OCI-LY3 (cell line): ENCODE data around the gene RNF13.

ENCODE experiments used
- H2AFZ ChIP-seq: fragments of 200-600, 300-600 bp; shearing (Covaris generic); 2 replicates; pipeline ENCODE4 v1.6.0; 2014; ENCODE audit warnings: antibody characterized with exemption, low read depth, low read length
- H3K27ac ChIP-seq: fragments of 200-600, 300-600 bp; sonication (generic); 2 replicates; pipeline ENCODE4 v1.5.1; 2014; ENCODE audit warnings: mild to moderate bottlenecking, low read length, moderate library complexity, mixed read lengths
- H3K27me3 ChIP-seq: fragments of 200-600, 300-600 bp; sonication (generic); 2 replicates; pipeline ENCODE4 v1.6.1; 2014; ENCODE audit warnings: low read depth, low read length, mixed read lengths
- H3K36me3 ChIP-seq: fragments of 200-600, 300-600 bp; sonication (generic); replicated peaks from 2 replicates; pipeline ENCODE3; 2014; ENCODE audit warnings: low read depth, low read length, mixed read lengths
- H3K4me1 ChIP-seq: fragments of 300-600, 200-600 bp; sonication (generic); 2 replicates; pipeline ENCODE4 v1.6.1; 2014; ENCODE audit warnings: low read length, mixed read lengths
- H3K4me2 ChIP-seq: fragments of 200-600, 300-600 bp; sonication (generic); 2 replicates; pipeline ENCODE4 v1.6.1; 2014; ENCODE audit warnings: low read length, mixed read lengths
- H3K4me3 ChIP-seq: fragments of 300-600, 200-600 bp; sonication (generic); 2 replicates; pipeline ENCODE4 v1.5.1; 2014; ENCODE audit warnings: antibody characterized with exemption, mild to moderate bottlenecking, low read length, moderate library complexity
- H3K79me2 ChIP-seq: fragments of 300-600, 200-600 bp; shearing (Covaris generic); 2 replicates; pipeline ENCODE4 v1.6.1; 2014; ENCODE audit warnings: mild to moderate bottlenecking, low read length, mixed read lengths
- H3K9ac ChIP-seq: fragments of 300-600, 200-600 bp; shearing (Covaris generic); 2 replicates; pipeline ENCODE4 v1.6.0; 2014; ENCODE audit warnings: mild to moderate bottlenecking, low read length, moderate library complexity
- H3K9me3 ChIP-seq: fragments of 200-600, 300-600 bp; shearing (Covaris generic); 2 replicates; pipeline ENCODE4 v1.6.1; 2014; ENCODE audit warnings: low read length, mixed read lengths; ENCODE audit not compliant: insufficient read depth
- H4K20me1 ChIP-seq: fragments of 200-600, 300-600 bp; sonication (generic); 2 replicates; pipeline ENCODE4 v1.6.1; 2016; ENCODE audit warnings: low read length, mixed read lengths; ENCODE audit not compliant: insufficient read depth
- EZH2phosphoT487 ChIP-seq: fragments of 200-600 bp; shearing (Covaris generic); IDR thresholded peaks from 2 replicates; pipeline ENCODE4 v1.6.1; 2018; ENCODE audit warnings: antibody characterized with exemption, mixed run types, low read depth
- TF ChIP-seq, protein P1 (sequence below): fragments of 200-600, 300-600 bp; sonication (generic); IDR thresholded peaks from 2 replicates; pipeline ENCODE4 v1.5.1; 2014; ENCODE audit warnings: antibody characterized with exemption, low read length, low read depth

The RNF13 gene

DNA sequence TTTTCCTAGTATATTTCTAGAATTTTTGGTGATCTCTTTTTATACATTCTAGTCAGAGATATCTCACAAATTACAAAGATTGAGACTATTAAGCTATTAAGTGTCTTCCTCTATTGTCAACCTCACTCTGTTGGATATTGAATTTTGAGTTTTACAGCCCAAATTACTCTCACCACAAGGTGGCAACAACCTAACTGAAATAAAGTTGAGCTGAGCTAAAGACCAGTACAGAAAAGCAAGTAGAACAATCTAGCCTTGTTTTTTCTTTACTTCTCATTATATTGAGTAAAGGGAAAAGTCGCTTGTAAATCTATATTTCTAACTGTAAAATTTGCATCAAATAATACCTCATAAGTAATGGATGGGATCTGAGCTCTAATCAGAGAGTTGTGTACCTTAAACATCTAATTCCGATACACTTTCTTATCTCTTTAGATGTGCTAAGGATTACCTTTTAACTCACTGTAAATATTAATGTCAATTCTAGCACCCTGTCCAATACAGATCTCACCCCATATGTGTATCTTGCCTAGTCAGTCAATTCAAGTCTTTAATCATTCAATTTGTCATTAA lies 47.2 kb upstream of the RNF13 start:
- no peaks in the 10 kb centered on the region for H3K36me3 ChIP-seq
- no peak for TF ChIP-seq EZH2phosphoT487
- TF ChIP-seq, protein P1, sequence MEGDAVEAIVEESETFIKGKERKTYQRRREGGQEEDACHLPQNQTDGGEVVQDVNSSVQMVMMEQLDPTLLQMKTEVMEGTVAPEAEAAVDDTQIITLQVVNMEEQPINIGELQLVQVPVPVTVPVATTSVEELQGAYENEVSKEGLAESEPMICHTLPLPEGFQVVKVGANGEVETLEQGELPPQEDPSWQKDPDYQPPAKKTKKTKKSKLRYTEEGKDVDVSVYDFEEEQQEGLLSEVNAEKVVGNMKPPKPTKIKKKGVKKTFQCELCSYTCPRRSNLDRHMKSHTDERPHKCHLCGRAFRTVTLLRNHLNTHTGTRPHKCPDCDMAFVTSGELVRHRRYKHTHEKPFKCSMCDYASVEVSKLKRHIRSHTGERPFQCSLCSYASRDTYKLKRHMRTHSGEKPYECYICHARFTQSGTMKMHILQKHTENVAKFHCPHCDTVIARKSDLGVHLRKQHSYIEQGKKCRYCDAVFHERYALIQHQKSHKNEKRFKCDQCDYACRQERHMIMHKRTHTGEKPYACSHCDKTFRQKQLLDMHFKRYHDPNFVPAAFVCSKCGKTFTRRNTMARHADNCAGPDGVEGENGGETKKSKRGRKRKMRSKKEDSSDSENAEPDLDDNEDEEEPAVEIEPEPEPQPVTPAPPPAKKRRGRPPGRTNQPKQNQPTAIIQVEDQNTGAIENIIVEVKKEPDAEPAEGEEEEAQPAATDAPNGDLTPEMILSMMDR, result peak; percentile 67
- no peaks in the 10 kb centered on the region for H3K79me2 ChIP-seq
- H4K20me1 ChIP-seq, result no peaks in the 10 kb centered on the region
- no peak overlapping the region for H3K4me3 ChIP-seq
- H2AFZ ChIP-seq, result no peak overlapping the region
- no peak overlapping the region for H3K9ac ChIP-seq
- H3K27me3 ChIP-seq, result peaks cover 47% of the 10 kb centered on the region
- H3K9me3 ChIP-seq, result no peaks in the 10 kb centered on the region
- no peak overlapping the region for H3K27ac ChIP-seq
- H3K4me1 ChIP-seq, result no peaks in the 10 kb centered on the region
- no peak overlapping the region for H3K4me2 ChIP-seq

DNA sequence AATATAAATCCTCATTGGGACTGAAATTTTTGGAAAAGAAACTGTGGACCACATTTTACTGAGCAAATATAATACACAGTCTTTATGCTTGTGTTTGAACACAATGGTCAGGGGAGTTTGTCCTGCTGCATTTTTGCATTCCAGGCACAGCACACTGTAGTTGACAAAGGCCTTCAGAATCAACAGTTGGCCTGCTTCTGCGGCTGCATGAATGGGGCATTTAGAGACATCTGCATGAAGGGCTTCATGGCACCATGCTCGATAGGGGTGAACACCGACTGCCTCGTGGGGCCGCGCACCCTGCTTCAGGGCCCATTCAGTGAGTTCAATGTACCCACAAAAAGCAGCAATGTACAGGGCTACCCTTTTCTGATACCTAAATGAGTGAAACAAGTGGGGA lies 45.3 kb upstream of the RNF13 start:
- Histone ChIP-seq H3K9ac (no peak overlapping the region), H3K4me2 (no peak overlapping the region), H2AFZ (no peak overlapping the region), H3K9me3 (no peaks in the 10 kb centered on the region), H3K4me1 (no peaks in the 10 kb centered on the region), H3K27ac (no peak overlapping the region), H3K79me2 (no peaks in the 10 kb centered on the region), H3K27me3 (peaks cover 37% of the 10 kb centered on the region), H3K36me3 (no peaks in the 10 kb centered on the region), H4K20me1 (no peaks in the 10 kb centered on the region), H3K4me3 (no peak overlapping the region)
- TF ChIP-seq, protein P1, result no peak
- TF ChIP-seq EZH2phosphoT487, result no peak

DNA sequence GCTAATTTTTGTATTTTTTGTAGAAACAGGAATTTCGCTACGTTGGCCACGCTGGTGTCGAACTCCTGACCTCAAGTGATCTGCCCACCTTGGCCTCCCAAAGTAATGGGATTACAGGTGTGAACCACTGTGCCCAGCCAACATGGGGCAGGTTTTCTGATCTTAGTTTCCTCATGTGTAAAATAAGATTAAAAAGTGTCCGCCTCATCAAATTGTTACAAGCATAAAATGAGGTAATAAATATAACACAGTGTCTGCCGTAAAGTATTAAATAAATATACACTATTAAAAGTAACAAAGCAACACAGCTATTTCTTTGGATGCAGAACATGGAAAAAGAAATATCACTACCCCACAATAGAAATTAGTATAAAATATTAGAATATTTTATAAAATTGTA lies 44.3 kb upstream of the RNF13 start:
- Histone ChIP-seq H3K4me1 (no peaks in the 10 kb centered on the region), H3K9me3 (no peaks in the 10 kb centered on the region), H3K27me3 (peaks cover 28% of the 10 kb centered on the region), H3K27ac (no peak overlapping the region), H3K4me3 (no peak overlapping the region), H3K9ac (no peak overlapping the region), H2AFZ (no peak overlapping the region), H3K4me2 (no peak overlapping the region), H4K20me1 (no peaks in the 10 kb centered on the region), H3K36me3 (no peaks in the 10 kb centered on the region), H3K79me2 (no peaks in the 10 kb centered on the region)
- no peak for TF ChIP-seq EZH2phosphoT487
- TF ChIP-seq, protein P1, result no peak

DNA sequence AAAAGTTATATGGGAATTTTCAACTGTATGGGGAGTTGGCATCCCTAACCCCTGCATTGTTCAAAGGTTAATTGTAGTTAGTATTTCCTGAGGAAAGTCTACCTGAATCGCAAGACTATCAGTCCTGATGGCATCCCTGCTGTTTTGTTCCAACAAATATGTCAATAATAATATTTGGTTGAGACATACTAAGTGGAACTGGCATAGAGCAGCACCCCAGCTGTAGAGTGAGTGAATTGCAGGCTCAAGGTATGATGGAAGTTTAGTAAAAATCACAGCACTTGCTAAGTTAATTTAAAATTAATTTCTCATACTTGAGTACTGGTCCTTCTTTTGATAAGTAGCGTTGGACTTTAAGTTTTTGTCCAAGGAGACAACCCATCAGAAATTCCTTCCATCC lies 42.8 kb upstream of the RNF13 start:
- Histone ChIP-seq H3K4me1 (no peaks in the 10 kb centered on the region), H4K20me1 (no peaks in the 10 kb centered on the region), H3K9me3 (no peaks in the 10 kb centered on the region), H3K4me3 (no peak overlapping the region), H3K27ac (no peak overlapping the region), H2AFZ (no peak overlapping the region), H3K79me2 (no peaks in the 10 kb centered on the region), H3K27me3 (peaks cover 16% of the 10 kb centered on the region), H3K36me3 (no peaks in the 10 kb centered on the region), H3K9ac (no peak overlapping the region), H3K4me2 (no peak overlapping the region)
- TF ChIP-seq, protein P1, result no peak
- TF ChIP-seq EZH2phosphoT487, result no peak
